Activated CD8-positive, alpha-beta memory T cell treated with anti-CD3 and anti-CD28 coated beads for 36 hours (primary cell): ENCODE measurements around the gene KLLN. TPM values are rescaled to one million over a fixed set of nuclear protein-coding genes. Genes with fewer than 3 reads are reported as not detected.
"Not testable (repeated sequence)": the region's sequence is repeated elsewhere in the genome, so short reads cannot be mapped to it uniquely, and the experiment has no call there.

Source experiments
- CTCF ChIA-PET: fragments of 350-600 bp; sonication (Branson Sonifier 250); formaldehyde crosslinking; loops from one replicate; lab custom pipeline; 2021; ENCODE audit warnings: antibody characterized with exemption; lab: Charles Lee
- POLR2A ChIA-PET: fragments of 350-600 bp; sonication (Branson Sonifier 250); formaldehyde crosslinking; loops from one replicate; lab custom pipeline; 2021; ENCODE audit warnings: antibody characterized with exemption; lab: Charles Lee
- total RNA-seq, 2 experiments: library from RNA; stranded (reverse); gene quantifications; one replicate each; pipeline ENCODE4 v1.2.3, GENCODE V29; 2021

KLLN gene
- total RNA-seq, result 1 to 10 TPM in 1 of 2 experiments, under 1 TPM in 1; 0.80 to 1.0 TPM

GRCh38 chr10:87863053-87863943, at the start of gene KLLN, which contains the start of gene PTEN:
TSS of gene KLLN (minus strand) at chr10:87863533. CDS start at chr10:87862487, 1,046 bp downstream.
TSS of gene PTEN (plus strand) at chr10:87863625. CDS start at chr10:87864470, 845 bp downstream.
- ChIA-PET POLR2A (interaction anchor here (0.6 to 3.2 kb wide), 5 partner anchors 45 to 720 kb away, joined by 3 to 28 read pairs (median 7); partner anchors contain the start of genes ATAD1 and RNLS), CTCF (interaction anchor here (1.1 to 2.8 kb wide), 2 partner anchors 45 to 79 kb away, joined by 3 to 11 read pairs; partner anchors contain the start of gene ATAD1)

- POLR2A ChIA-PET, result not testable (repeated sequence)
- CTCF ChIA-PET, result interaction anchor here (0.6 kb wide), 1 partner anchor 22 kb away, joined by 3 read pairs; no protein-coding TSS in a partner anchor
Observed at GRCh38 chr10:87903396-87903795, 40.1 kb upstream of the KLLN start.

- CTCF ChIA-PET, POLR2A ChIA-PET: not testable (repeated sequence)
Observed at GRCh38 chr10:87897957-87898356, 34.6 kb upstream of the KLLN start.

- CTCF ChIA-PET, result no interaction called here
- POLR2A ChIA-PET, result interaction anchor here (1.2 kb wide), 1 partner anchor 23 kb away, joined by 3 read pairs; no protein-coding TSS in a partner anchor
Observed at GRCh38 chr10:87896216-87896615, 32.9 kb upstream of the KLLN start.

- CTCF ChIA-PET, result no interaction called here
- POLR2A ChIA-PET, result interaction anchor here (1.2 kb wide), 1 partner anchor 24 kb away, joined by 3 read pairs; no protein-coding TSS in a partner anchor
Observed at GRCh38 chr10:87895430-87895829, 32.1 kb upstream of the KLLN start.

GRCh38 chr10:87887548-87888289, 24.4 kb upstream of the KLLN start:
- CTCF ChIA-PET, result no interaction called here
- POLR2A ChIA-PET, result no interaction called here

- ChIA-PET CTCF (no interaction called here), POLR2A (no interaction called here)
Observed at GRCh38 chr10:87887146-87887545, 23.8 kb upstream of the KLLN start.

GRCh38 chr10:87886635-87887034, 23.3 kb upstream of the KLLN start:
- CTCF ChIA-PET, result no interaction called here

GRCh38 chr10:87882555-87883294, 19.4 kb upstream of the KLLN start:
- ChIA-PET CTCF (interaction anchor here (1.1 kb wide), 1 partner anchor 700 kb away, joined by 3 read pairs; the partner anchor contains the start of gene RNLS), POLR2A (no interaction called here)

More at GRCh38 chr10:87886635-87887034, 23.3 kb upstream of the KLLN start:
- POLR2A ChIA-PET, result no interaction called here

GRCh38 chr10:87881373-87882059, 18.2 kb upstream of the KLLN start:
- CTCF ChIA-PET, result interaction anchor here (0.6 kb wide), 1 partner anchor 22 kb away, joined by 3 read pairs; no protein-coding TSS in a partner anchor
- POLR2A ChIA-PET, result not testable (repeated sequence)

GRCh38 chr10:87880336-87880735, 17.0 kb upstream of the KLLN start:
- CTCF ChIA-PET, result no interaction called here
- POLR2A ChIA-PET, result no interaction called here

GRCh38 chr10:87878664-87879459, 15.5 kb upstream of the KLLN start:
- POLR2A ChIA-PET, result no interaction called here
- CTCF ChIA-PET, result no interaction called here

GRCh38 chr10:87875929-87876571, 12.7 kb upstream of the KLLN start:
- CTCF ChIA-PET, result no interaction called here

GRCh38 chr10:87873656-87874055, 10.3 kb upstream of the KLLN start:
- ChIA-PET POLR2A (no interaction called here), CTCF (no interaction called here)

More at GRCh38 chr10:87875929-87876571, 12.7 kb upstream of the KLLN start:
- POLR2A ChIA-PET, result no interaction called here

- ChIA-PET CTCF (no interaction called here), POLR2A (no interaction called here)
Observed at GRCh38 chr10:87872828-87873227, 9.5 kb upstream of the KLLN start.

GRCh38 chr10:87869773-87870551, 6.6 kb upstream of the KLLN start:
- ChIA-PET CTCF (interaction anchor here (0.7 kb wide), 1 partner anchor 513 kb away, joined by 4 read pairs; no protein-coding TSS in a partner anchor), POLR2A (no interaction called here)
